Epithelial cell of proximal tubule (primary cell): ENCODE measurements around the gene TRAF7. TPM values are rescaled to one million over a fixed set of nuclear protein-coding genes. Genes with fewer than 3 reads are reported as not detected.

ENCODE experiments used
- DNase-seq: peaks from one replicate; pipeline ENCODE4 v3.0.0-alpha.2; 2011; ENCODE audit warnings: low read depth
- H3K4me3 ChIP-seq: 2 replicates; pipeline ENCODE4 v1.5.1; 2011; ENCODE audit warnings: low read depth, mild to moderate bottlenecking, low read length
- total RNA-seq: library from RNA; depleted of rRNA; stranded (reverse); fragments of >200 nt; gene quantifications from 2 replicates; pipeline ENCODE4 v1.2.3, GENCODE V29; 2015
- TF ChIP-seq, protein P1 (sequence below): conservative IDR thresholded peaks from 2 replicates; pipeline ENCODE4 v1.5.1; 2012; ENCODE audit warnings: low read depth, mild to moderate bottlenecking, low read length

The TRAF7 gene
- total RNA-seq, 1 donor from 2014 or later: 48.6 TPM

DNA sequence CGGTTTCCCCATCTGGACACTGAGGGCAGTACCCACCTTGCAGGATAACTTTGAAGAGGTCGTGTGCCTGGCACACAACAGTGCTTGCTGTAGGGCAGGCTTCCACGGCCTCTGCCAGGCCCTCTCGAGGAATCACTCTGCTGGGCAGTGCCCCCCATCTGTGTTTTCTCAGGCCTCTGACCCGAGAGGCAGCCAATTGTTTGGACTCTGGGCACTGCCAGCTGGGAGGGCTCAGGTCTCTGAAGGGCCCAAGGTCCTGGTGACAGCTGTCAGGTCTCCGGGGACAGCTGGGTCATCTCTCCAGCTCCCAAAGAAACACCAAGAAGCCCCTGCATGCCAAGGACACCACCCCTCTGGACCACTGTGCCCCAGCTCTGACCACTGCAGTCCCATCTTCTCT is 8.2 kb upstream of the TRAF7 start:
- no peak overlapping the region for H3K4me3 ChIP-seq
- no peak for DNase-seq
- TF ChIP-seq, protein P1, sequence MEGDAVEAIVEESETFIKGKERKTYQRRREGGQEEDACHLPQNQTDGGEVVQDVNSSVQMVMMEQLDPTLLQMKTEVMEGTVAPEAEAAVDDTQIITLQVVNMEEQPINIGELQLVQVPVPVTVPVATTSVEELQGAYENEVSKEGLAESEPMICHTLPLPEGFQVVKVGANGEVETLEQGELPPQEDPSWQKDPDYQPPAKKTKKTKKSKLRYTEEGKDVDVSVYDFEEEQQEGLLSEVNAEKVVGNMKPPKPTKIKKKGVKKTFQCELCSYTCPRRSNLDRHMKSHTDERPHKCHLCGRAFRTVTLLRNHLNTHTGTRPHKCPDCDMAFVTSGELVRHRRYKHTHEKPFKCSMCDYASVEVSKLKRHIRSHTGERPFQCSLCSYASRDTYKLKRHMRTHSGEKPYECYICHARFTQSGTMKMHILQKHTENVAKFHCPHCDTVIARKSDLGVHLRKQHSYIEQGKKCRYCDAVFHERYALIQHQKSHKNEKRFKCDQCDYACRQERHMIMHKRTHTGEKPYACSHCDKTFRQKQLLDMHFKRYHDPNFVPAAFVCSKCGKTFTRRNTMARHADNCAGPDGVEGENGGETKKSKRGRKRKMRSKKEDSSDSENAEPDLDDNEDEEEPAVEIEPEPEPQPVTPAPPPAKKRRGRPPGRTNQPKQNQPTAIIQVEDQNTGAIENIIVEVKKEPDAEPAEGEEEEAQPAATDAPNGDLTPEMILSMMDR: no peak

DNA sequence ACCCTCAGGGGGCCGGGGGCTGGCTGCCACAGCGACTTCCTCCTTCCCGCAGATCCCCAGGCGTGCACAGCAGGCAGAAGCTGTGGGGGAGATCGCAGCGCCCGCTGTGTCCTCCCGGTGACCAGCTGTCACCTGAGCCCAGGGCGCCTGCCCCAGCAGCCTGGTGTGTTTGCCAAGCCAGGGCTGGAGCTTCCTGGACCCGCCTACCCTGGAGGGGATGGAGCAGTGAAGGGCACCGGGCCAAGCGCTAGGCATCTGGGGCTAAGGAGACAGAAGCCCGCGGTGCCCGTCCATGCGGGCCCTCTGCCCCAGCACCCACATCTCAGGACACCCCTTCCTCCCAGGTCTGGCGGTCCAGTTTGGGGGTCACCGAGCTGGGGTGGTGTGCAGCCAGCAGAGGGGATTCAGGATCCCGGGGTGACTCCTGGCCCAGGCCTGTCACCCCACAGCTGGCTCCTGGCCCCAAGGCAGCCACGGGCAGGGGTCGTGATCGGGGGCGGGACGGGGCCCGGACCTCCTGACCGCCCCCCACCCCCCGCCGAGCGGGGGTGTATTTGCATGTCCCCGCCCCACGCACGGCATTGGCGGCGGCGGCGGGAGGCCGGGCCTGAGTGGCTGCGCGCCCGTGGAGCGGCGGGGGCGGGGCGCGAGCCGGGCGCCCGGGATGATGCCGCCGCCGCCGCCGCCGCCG is 7.5 kb upstream of the TRAF7 start, which contains the start of gene RAB26:
Gene RAB26, plus strand, starts transcription at position 645 of the 691 bp plus-strand sequence. CDS start 159 bp downstream, outside the sequence.
- TF ChIP-seq, protein P1: no peak
- H3K4me3 ChIP-seq: peak within 1 kb of the TSS; percentile 56
- no peak for DNase-seq

DNA sequence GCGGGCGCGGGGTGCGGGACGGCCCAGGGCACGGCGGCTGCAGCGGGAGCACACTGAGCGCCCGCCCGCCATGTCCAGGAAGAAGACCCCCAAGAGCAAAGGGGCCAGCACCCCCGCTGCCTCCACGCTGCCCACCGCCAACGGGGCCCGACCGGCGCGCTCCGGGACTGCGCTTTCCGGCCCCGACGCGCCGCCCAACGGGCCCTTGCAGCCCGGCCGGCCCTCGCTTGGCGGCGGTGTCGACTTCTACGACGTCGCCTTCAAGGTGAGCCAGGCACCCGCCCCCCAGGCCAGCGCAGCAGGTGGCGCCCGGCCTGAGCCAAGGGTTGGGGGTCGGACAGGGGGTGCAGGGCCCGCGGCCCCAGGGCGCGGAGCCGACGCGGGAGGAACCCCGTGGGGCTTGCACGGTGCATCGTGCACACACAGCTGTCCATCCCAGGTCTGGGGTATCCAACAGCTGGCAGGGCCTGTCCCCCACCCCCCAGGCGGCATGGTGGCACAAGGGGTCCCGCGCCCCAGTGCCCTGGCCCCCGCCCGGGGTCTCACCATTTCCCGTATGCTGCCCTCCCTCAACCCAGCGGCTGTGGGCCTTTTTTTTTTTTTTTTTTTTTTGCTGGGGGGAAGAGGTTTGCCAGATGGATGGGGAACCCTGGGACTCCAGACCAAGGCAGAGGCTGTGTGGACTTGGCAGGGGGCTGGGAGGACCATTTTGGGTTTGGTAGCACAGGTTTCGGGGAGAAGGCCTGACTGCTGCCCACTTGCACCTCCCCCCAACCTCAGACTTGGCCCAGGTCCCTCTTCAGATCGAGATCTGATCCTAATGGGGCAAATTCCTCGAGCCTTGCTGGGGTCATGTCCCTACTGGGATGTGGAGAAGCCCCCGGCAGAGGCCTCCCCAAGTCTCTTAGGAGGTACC is 6.6 kb upstream of the TRAF7 start:
- H3K4me3 ChIP-seq: peak overlapping the region; percentile 52
- no peak for DNase-seq
- TF ChIP-seq, protein P1: no peak

DNA sequence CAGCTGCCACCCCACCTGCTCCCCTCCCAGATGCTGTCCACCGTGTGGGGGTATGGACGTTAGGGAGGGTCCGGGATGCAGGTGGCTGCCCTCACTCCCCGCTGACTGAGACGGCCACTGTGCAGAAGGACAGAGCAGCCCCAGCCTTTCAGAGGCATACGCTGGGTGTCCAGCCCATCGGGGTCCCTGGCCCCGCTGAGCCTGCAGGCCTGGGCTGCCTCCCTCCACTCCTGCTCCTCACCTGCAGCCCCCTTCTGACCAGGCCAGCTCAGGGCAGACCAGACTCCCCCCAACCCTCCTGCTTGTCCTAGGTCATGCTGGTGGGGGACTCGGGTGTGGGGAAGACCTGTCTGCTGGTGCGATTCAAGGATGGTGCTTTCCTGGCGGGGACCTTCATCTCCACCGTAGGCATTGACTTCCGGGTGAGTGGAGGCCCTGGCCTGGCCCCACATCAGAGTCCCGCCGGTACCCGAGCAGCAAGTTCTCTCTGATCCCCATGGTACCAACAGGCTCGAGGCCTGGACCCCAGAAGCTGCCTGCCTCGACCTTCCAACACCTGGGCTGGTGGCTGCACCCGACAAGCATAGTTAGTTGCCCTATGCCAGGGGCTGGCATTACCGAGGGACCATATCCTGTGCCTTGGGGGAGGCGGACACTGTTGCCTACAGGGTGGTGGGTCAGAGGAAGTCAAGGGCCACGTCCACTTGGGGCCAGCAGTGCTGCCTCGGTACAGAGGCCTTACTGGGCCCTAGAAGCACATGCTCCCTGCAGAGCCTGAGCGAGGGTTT is 5.8 kb upstream of the TRAF7 start:
- DNase-seq: no peak
- TF ChIP-seq, protein P1: no peak
- no peak overlapping the region for H3K4me3 ChIP-seq

DNA sequence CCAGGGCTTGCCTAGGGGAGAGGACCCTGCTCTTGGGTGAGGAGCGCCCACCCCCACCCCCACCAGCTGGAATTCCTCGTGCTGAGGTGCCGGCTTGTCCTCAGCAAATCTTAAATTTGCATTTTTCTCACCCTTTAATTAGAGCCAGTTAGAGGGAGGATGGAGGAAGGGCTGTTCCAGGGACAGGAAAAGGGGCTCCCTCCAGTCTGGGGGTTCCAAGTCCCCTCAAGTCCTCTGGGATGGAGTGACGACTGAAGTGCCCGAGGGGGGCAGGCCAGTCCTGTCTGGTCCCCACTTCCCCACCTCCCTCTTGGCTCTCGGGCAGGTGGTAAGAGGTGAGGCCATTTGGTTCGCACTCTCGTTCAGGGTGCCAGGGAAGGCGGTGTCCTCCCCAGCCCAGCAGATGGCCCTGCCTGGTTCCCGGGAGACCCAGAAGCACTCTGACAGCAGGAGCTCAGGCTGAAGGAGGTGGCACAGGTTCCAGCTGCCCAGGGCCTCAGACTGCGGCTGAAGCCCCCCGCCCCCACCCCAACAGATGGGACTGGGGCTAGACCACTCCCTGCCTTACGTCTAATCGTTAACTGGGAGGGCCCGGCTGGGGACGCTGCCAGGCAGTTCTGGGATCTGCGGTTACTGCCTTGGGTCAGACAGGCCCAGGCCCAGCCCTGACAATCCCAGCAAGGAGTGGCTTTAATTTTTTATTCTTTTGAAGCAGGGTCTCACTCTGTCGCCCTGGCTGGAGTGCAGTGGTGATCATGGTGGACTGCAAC is 5.0 kb upstream of the TRAF7 start:
- TF ChIP-seq, protein P1: no peak
- no peak overlapping the region for H3K4me3 ChIP-seq
- no peak for DNase-seq
